ENCODE data around the gene FXYD1.

The FXYD1 gene

DNA sequence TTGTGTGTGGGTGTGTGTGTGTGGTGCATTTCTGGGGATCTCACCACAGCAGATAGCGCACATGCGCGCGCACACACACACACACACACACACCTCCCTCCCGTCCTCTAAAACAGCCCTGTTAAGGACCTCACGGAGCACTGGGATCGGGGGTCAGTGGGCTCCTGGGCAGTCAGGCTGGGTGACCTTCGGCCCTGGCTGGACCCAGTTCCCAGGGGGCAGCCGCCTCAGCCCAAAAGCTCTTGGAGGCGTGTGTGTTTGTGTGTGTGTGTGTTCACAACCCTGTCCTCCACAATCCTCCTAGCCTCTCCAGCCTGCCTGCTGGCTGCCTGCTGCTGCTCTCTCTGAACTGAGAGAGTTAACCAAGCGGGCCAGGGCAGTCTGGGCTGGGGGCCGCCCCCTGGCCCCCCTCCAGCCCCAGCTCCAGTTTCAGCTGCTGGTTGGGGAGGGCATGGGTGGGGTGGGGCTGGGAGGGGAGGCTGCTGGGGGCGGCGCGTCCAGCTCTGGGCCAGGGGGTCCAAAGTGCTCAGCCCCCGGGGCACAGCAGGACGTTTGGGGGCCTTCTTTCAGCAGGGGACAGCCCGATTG lies at the start of gene FXYD1:
Gene FXYD1, plus strand, starts transcription at position 520 of the 588 bp plus-strand sequence. CDS start 1,256 bp downstream, outside the sequence.
- Histone ChIP-seq H3K27me3 (replicated peaks; ENCODE audit: control insufficient read depth, insufficient read depth, low read length) (peaks cover 4% of the 10 kb centered on the region), H3K4me3 (ENCODE audit: low read length) (peak within 1 kb of the TSS; percentile 74)

DNA sequence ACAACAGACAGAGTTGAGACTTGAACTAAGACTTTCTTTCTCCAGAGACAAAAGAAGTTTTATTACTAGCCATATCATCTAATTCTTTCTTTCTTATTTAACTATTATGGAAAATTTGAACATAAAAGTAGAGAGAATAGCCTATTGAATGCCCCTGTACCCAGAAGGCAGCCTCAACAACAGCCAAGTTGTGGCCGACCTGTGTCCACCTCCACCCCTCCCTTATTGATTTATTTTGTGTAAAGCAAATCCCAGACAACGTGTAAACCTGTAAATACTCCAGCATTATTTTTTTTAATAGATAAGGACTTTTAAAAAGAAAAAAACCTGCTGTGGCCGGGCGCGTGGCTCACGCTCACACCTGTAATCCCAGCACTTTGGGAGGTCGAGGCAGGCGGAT lies 49.1 kb upstream of the FXYD1 start:
- H3K4me3 ChIP-seq (ENCODE audit: low read length): no peak overlapping the region
- H3K4me1 ChIP-seq (ENCODE audit: control insufficient read depth, insufficient read depth, low read length): peaks cover 4% of the 10 kb centered on the region
- H3K27me3 ChIP-seq (replicated peaks; ENCODE audit: control insufficient read depth, insufficient read depth, low read length): peaks cover 5% of the 10 kb centered on the region
- no peaks in the 10 kb centered on the region for H3K36me3 ChIP-seq (ENCODE audit: control insufficient read depth, insufficient read depth, low read length, severe bottlenecking)
- H3K9me3 ChIP-seq (ENCODE audit: control insufficient read depth, low read length): no peaks in the 10 kb centered on the region
- no peak for DNase-seq (ENCODE audit: low read depth)
- H3K9ac ChIP-seq (ENCODE audit: low read length): no peak overlapping the region

More for the DNA sequence above, at the start of gene FXYD1:
- Histone ChIP-seq H3K9me3 (ENCODE audit: control insufficient read depth, low read length) (no peaks in the 10 kb centered on the region), H3K4me1 (ENCODE audit: control insufficient read depth, insufficient read depth, low read length) (peaks cover 51% of the 10 kb centered on the region), H3K9ac (ENCODE audit: low read length) (peak within 1 kb of the TSS; percentile 85), H3K36me3 (ENCODE audit: control insufficient read depth, insufficient read depth, low read length, severe bottlenecking) (no peaks in the 10 kb centered on the region)
- DNase-seq (ENCODE audit: low read depth): no peak

DNA sequence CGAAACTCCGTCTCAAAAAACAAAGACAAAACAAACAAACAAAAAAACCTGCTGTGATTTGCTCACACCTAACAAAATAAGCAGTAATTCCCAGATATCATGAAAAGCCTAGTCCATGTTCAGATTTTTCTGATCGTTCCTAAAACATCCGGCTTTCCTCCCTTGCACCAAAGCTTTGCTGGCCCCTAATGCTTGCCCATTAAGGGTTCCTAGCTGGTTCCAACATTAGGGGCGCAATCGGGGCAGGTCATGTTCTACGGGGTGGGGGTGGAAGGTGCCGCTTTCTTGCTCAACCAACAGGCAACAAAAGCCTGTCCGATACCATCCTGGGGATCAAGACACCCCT lies 48.5 kb upstream of the FXYD1 start:
- no peak overlapping the region for H3K4me3 ChIP-seq (ENCODE audit: low read length)
- H3K4me1 ChIP-seq (ENCODE audit: control insufficient read depth, insufficient read depth, low read length): peaks cover 4% of the 10 kb centered on the region
- no peaks in the 10 kb centered on the region for H3K36me3 ChIP-seq (ENCODE audit: control insufficient read depth, insufficient read depth, low read length, severe bottlenecking)
- no peak overlapping the region for H3K9ac ChIP-seq (ENCODE audit: low read length)
- no peaks in the 10 kb centered on the region for H3K9me3 ChIP-seq (ENCODE audit: control insufficient read depth, low read length)
- H3K27me3 ChIP-seq (replicated peaks; ENCODE audit: control insufficient read depth, insufficient read depth, low read length): peaks cover 5% of the 10 kb centered on the region
- DNase-seq (ENCODE audit: low read depth): no peak

DNA sequence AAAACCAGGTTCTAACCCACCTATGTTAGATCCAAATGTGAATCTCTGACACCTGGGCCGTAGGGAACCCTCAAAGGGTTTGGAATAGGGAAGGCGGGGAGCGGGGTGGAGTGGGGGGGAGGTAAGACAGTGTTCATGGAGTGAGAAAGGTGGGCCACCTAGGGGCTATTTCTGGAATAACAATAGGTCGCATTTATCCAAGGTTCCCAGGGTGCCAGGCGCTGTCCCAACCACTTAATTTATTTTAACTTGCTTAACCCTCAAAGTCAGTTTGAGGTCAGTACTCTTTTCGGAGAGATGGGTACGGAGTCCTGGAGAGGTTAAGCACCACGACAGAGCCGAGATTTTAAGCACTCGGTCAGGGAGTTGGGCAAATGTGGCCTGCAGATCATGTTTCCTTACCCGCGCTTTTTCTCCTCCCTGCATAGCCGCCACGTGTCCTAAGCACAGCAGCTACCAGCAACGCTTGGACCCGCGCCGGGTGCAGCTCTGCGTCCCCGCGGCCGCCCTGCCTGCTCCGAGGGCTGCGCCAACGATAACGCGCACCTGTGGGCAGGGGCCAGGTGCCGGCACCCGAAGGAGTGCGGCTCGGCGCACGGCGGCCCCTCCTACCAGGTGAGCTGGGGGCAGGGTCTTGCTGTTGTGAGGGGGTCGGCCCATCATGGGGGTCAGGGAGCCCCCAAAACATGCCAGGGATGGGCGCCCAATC lies 48.0 kb upstream of the FXYD1 start:
- peak overlapping the region; percentile 32 for H3K9ac ChIP-seq (ENCODE audit: low read length)

DNA sequence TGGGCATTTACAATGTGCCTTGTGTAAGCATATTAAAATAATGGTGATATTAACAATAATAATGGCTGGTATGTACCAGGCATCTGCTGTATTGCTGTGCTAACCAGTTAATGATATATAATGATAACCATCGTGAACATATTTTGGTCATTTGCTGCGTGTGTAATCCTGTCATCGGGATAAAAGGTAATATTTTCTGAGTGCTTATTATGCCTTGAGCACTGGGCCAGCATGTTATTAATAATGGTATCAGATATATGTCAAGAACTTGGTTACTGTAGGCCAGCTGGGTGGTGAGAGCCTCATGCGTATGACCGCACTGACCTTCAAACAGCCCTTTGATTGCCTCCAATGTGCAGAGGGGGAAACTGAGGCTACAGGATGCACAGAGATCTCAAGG lies 45.2 kb upstream of the FXYD1 start:
- peaks cover 7% of the 10 kb centered on the region for H3K27me3 ChIP-seq (replicated peaks; ENCODE audit: control insufficient read depth, insufficient read depth, low read length)
- no peaks in the 10 kb centered on the region for H3K9me3 ChIP-seq (ENCODE audit: control insufficient read depth, low read length)
- H3K4me3 ChIP-seq (ENCODE audit: low read length): no peak overlapping the region

More for the DNA sequence above, 48.0 kb upstream of the FXYD1 start:
- H3K36me3 ChIP-seq (ENCODE audit: control insufficient read depth, insufficient read depth, low read length, severe bottlenecking): no peaks in the 10 kb centered on the region
- no peaks in the 10 kb centered on the region for H3K9me3 ChIP-seq (ENCODE audit: control insufficient read depth, low read length)
- H3K27me3 ChIP-seq (replicated peaks; ENCODE audit: control insufficient read depth, insufficient read depth, low read length): peaks cover 5% of the 10 kb centered on the region
- peaks cover 4% of the 10 kb centered on the region for H3K4me1 ChIP-seq (ENCODE audit: control insufficient read depth, insufficient read depth, low read length)
- H3K4me3 ChIP-seq (ENCODE audit: low read length): no peak overlapping the region
- DNase-seq (ENCODE audit: low read depth): peak; percentile 84

DNA sequence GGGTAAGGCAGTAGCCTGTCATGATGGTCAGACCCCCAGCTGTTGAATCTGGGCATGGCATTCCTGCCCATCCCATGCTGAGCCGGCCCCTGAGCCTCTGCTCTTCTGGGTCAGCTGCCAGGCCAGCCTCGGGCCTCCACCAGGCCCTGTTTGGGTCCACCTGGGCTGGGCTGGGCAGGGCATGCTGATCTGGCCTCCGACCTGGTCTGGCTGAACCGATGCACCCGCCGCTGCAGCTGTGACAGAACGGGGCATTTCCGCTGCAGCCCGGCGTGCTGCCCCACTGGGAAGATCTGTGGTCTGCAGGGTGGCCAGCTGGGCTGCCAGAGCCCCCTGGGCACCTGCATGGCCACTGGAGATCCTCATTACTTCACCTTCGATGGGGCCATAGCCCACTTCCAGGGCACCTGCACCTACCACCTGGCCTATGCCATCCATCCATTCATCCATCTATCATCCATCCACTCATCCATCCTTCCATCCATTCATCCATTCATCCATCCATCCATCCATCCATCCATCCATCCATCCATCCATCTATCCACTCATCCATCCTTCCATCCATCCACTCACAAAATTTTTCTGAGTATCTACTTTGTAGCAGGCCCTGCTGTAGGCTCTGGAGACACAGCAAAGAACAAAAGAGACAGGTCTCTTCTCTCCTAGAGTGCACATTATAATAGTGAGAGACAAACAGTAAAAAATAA lies 44.5 kb upstream of the FXYD1 start:
- H3K9me3 ChIP-seq (ENCODE audit: control insufficient read depth, low read length): no peaks in the 10 kb centered on the region
- peaks cover 7% of the 10 kb centered on the region for H3K27me3 ChIP-seq (replicated peaks; ENCODE audit: control insufficient read depth, insufficient read depth, low read length)
- no peaks in the 10 kb centered on the region for H3K36me3 ChIP-seq (ENCODE audit: control insufficient read depth, insufficient read depth, low read length, severe bottlenecking)
- peaks cover 4% of the 10 kb centered on the region for H3K4me1 ChIP-seq (ENCODE audit: control insufficient read depth, insufficient read depth, low read length)
- no peak overlapping the region for H3K9ac ChIP-seq (ENCODE audit: low read length)
- H3K4me3 ChIP-seq (ENCODE audit: low read length): no peak overlapping the region
- no peak for DNase-seq (ENCODE audit: low read depth)

More for the DNA sequence above, 45.2 kb upstream of the FXYD1 start:
- no peak overlapping the region for H3K9ac ChIP-seq (ENCODE audit: low read length)
- H3K36me3 ChIP-seq (ENCODE audit: control insufficient read depth, insufficient read depth, low read length, severe bottlenecking): no peaks in the 10 kb centered on the region
- H3K4me1 ChIP-seq (ENCODE audit: control insufficient read depth, insufficient read depth, low read length): peaks cover 4% of the 10 kb centered on the region
- no peak for DNase-seq (ENCODE audit: low read depth)

DNA sequence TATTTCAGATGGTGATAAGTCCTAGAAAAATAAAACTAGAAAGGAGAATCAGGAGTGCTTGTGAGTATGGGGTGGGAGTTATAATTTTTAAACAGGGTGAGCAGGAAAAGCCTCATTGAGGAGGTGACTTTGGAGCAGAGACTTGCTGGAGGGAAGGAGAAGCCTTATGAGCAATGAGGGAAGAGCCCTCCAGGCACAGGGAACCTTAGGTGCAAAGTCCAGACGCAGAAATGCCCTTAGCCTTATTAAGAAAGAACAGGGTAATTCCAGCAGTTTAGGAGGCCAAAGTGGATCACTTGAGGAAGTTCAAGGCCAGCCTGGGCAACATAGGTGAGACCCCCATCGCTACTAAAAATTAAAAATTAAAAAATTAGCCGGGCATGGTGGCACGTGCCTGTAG lies 44.0 kb upstream of the FXYD1 start:
- no peak for DNase-seq (ENCODE audit: low read depth)
- peaks cover 4% of the 10 kb centered on the region for H3K4me1 ChIP-seq (ENCODE audit: control insufficient read depth, insufficient read depth, low read length)
- H3K27me3 ChIP-seq (replicated peaks; ENCODE audit: control insufficient read depth, insufficient read depth, low read length): peaks cover 7% of the 10 kb centered on the region
- no peak overlapping the region for H3K9ac ChIP-seq (ENCODE audit: low read length)
- H3K9me3 ChIP-seq (ENCODE audit: control insufficient read depth, low read length): no peaks in the 10 kb centered on the region
- H3K36me3 ChIP-seq (ENCODE audit: control insufficient read depth, insufficient read depth, low read length, severe bottlenecking): no peaks in the 10 kb centered on the region
- H3K4me3 ChIP-seq (ENCODE audit: low read length): no peak overlapping the region

DNA sequence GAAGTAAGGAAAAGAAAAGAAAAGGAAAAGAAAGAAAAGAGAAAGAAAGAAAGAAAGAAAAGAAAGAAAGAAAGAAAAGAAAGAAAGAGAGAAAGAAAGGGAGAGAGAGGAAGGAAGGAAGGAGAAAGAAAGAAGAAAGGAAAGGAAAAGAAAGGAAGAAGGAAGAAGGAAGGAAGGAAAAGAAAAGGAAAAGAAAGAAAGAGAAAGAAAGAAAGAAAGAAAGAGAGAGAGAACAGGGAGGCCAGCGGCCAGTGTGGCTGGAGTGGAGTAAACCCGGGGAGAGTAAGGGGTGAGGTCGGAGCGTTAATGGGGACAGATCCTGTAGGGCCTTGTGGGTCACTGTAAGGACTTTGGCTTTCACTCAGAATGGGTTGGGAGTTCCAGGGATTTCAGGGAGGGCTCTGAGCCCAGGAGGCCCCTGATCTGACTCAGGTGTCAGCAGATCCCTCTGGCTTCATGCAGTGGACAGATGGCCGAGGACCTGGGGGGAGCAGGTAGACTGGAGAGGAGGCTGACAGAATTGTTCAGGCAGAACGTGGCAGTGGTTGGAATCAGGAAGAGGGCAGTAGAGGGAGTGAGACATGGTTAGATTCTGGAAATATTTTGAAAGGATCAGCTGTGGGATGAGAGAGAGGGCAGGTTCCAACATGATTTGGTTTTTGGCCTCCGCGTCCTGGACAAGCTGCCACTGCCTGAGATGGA lies 42.8 kb upstream of the FXYD1 start:
- H3K9me3 ChIP-seq (ENCODE audit: control insufficient read depth, low read length): no peaks in the 10 kb centered on the region
- no peak overlapping the region for H3K4me3 ChIP-seq (ENCODE audit: low read length)
- DNase-seq (ENCODE audit: low read depth): no peak
- H3K27me3 ChIP-seq (replicated peaks; ENCODE audit: control insufficient read depth, insufficient read depth, low read length): peaks cover 7% of the 10 kb centered on the region
- no peaks in the 10 kb centered on the region for H3K36me3 ChIP-seq (ENCODE audit: control insufficient read depth, insufficient read depth, low read length, severe bottlenecking)
- H3K4me1 ChIP-seq (ENCODE audit: control insufficient read depth, insufficient read depth, low read length): peaks cover 1% of the 10 kb centered on the region
- no peak overlapping the region for H3K9ac ChIP-seq (ENCODE audit: low read length)

DNA sequence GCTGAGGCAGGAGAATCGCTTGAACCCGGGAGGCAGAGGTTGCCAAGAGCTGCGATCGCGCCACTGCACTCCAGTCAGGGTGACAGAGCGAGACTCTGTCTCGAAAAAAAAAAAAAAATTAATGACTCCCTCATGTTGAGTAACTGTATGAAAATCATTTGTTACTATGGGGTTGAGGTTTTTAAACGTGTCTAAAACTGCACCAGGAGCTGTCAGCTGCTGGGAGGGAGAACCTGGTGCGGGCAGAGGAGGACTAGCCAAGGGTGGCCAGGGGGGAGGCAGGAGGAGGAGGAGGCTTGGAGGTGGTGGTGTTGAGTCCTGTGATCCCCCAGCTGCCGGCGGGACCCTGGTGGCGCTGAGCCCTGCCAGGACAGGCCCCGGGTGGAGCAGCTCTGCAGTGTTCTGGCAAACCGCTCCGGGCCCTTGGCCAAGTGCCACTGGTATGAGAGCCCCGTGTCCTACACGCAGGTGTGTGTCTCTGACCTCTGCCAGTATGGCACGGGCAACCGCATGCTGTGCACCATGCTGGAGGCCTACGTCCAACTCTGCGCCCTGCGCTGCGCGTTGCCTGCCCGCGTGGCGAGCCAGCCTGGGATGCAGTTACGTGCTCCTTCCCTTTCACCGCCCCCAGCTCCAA lies 40.1 kb upstream of the FXYD1 start:
- DNase-seq (ENCODE audit: low read depth): no peak
- Histone ChIP-seq H3K36me3 (ENCODE audit: control insufficient read depth, insufficient read depth, low read length, severe bottlenecking) (no peaks in the 10 kb centered on the region), H3K9ac (ENCODE audit: low read length) (no peak overlapping the region), H3K4me3 (ENCODE audit: low read length) (no peak overlapping the region), H3K9me3 (ENCODE audit: control insufficient read depth, low read length) (no peaks in the 10 kb centered on the region), H3K27me3 (replicated peaks; ENCODE audit: control insufficient read depth, insufficient read depth, low read length) (peaks cover 5% of the 10 kb centered on the region), H3K4me1 (ENCODE audit: control insufficient read depth, insufficient read depth, low read length) (no peaks in the 10 kb centered on the region)

DNA sequence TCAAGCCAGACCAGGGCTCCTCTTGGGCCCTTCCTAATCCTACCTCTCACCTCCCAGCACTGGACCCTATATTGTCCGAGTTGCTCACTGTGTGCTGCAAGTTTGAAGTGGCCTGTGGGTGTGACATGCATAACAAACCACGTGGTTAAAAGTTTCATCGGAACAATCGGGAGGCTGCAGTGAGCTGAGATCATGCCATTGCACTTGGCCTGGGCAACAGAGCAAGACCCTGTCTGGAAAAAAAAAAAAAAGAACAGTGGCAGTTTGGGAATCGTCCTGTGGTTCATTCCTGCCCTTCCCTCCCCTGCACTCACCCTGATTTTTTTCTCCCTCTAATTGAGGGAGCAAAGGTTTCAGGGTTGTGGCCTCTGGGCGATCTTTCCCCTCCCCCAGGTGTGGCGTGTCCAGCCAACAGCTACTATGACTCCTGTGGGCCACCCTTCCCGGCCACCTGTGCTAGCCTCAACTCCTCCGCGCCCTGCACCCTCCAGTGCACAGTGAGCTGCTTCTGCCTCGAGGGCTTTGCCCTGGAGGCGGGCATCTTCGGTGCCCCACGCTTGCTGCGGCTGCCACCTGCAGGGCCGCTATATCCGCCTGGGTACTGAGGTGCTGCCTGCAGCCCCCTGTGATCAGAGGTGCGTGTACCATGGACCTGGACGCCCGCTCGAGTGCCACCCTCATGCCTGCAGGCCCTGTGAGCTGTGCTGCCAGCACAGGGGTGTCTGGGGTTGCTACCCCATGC lies 39.3 kb upstream of the FXYD1 start:
- Histone ChIP-seq H3K36me3 (ENCODE audit: control insufficient read depth, insufficient read depth, low read length, severe bottlenecking) (no peaks in the 10 kb centered on the region), H3K9ac (ENCODE audit: low read length) (no peak overlapping the region), H3K4me3 (ENCODE audit: low read length) (no peak overlapping the region), H3K27me3 (replicated peaks; ENCODE audit: control insufficient read depth, insufficient read depth, low read length) (peaks cover 5% of the 10 kb centered on the region), H3K9me3 (ENCODE audit: control insufficient read depth, low read length) (no peaks in the 10 kb centered on the region), H3K4me1 (ENCODE audit: control insufficient read depth, insufficient read depth, low read length) (no peaks in the 10 kb centered on the region)
- DNase-seq (ENCODE audit: low read depth): no peak
